Neuronal stem cell (in vitro differentiated cells): ENCODE measurements around the gene SELENOP.
"Not testable (repeated sequence)": the region's sequence is repeated elsewhere in the genome, so short reads cannot be mapped to it uniquely, and the experiment has no call there.

Source experiments
- DNase-seq: peaks from one replicate; pipeline ENCODE4 v3.0.0-alpha.2; 2013; ENCODE audit warnings: low spot score
- H2AFZ ChIP-seq: one replicate; pipeline ENCODE4 v1.6.1; 2013; ENCODE audit warnings: mild to moderate bottlenecking, low read length, inconsistent platforms
- H2AK5ac ChIP-seq: 2 replicates; pipeline ENCODE4 v1.6.1; 2013; ENCODE audit warnings: low read depth, mild to moderate bottlenecking, inconsistent platforms, low read length, moderate library complexity, mixed read lengths
- H2BK120ac ChIP-seq: 2 replicates; pipeline ENCODE4 v1.6.1; 2013; ENCODE audit warnings: low read depth, mild to moderate bottlenecking, inconsistent platforms, low read length, moderate library complexity, mixed read lengths
- H2BK12ac ChIP-seq: one replicate; pipeline ENCODE4 v1.6.1; 2013; ENCODE audit warnings: low read length, inconsistent platforms
- H2BK15ac ChIP-seq: 2 replicates; pipeline ENCODE4 v1.6.1; 2013; ENCODE audit warnings: mild to moderate bottlenecking, low read length, inconsistent platforms, mixed read lengths
- H2BK5ac ChIP-seq: one replicate; pipeline ENCODE4 v1.6.1; 2013; ENCODE audit warnings: inconsistent platforms, mild to moderate bottlenecking, low read length, moderate library complexity
- H3K14ac ChIP-seq: one replicate; pipeline ENCODE4 v1.6.1; 2013; ENCODE audit warnings: low read length, inconsistent platforms
- H3K18ac ChIP-seq: 2 replicates; pipeline ENCODE4 v1.6.1; 2013; ENCODE audit warnings: low read length, inconsistent platforms
- H3K23ac ChIP-seq: 2 replicates; pipeline ENCODE4 v1.6.1; 2013; ENCODE audit warnings: low read depth, mild to moderate bottlenecking, mixed read lengths, low read length, inconsistent platforms; ENCODE audit not compliant: poor library complexity
- H3K27ac ChIP-seq: replicated peaks from 3 replicates; pipeline ENCODE4 v1.5.1; 2013; ENCODE audit warnings: low read length, inconsistent platforms
- H3K27me3 ChIP-seq, 3 experiments: 2 replicates each; pipeline ENCODE4 v1.6.1; 2013; ENCODE audit warnings: low read length in 3 of 3, mild to moderate bottlenecking in 2 of 3, inconsistent platforms in 1 of 3, low read depth in 1 of 3, mixed read lengths in 1 of 3, moderate library complexity in 1 of 3; ENCODE audit not compliant: control insufficient read depth in 3 of 3, insufficient read depth in 3 of 3
- H3K36me3 ChIP-seq, 2 donors: replicated peaks in 1 of 2; 2 replicates each; pipeline ENCODE4 v1.6.1; 2013; ENCODE audit warnings: low read length in 2 of 2; ENCODE audit not compliant: control insufficient read depth in 2 of 2, insufficient read depth in 2 of 2
- H3K4ac ChIP-seq: 2 replicates; pipeline ENCODE4 v1.6.1; 2013; ENCODE audit warnings: inconsistent platforms, mild to moderate bottlenecking, low read length, moderate library complexity
- H3K4me1 ChIP-seq, 2 donors: 1 replicate in 1 of 2; 2 replicates in 1 of 2; pipeline ENCODE4 v1.6.1; 2013; ENCODE audit warnings: low read length in 2 of 2, low read depth in 1 of 2; ENCODE audit not compliant: control insufficient read depth in 2 of 2, insufficient read depth in 1 of 2
- H3K4me2 ChIP-seq: one replicate; pipeline ENCODE4 v1.6.1; 2013; ENCODE audit warnings: mild to moderate bottlenecking, low read length, inconsistent platforms; ENCODE audit not compliant: insufficient read depth, poor library complexity, severe bottlenecking
- H3K4me3 ChIP-seq, 2 donors: 2 replicates each; pipeline ENCODE4 v1.5.1; 2013; ENCODE audit warnings: low read length in 2 of 2, mild to moderate bottlenecking in 2 of 2, inconsistent platforms in 1 of 2, moderate library complexity in 1 of 2
- H3K79me1 ChIP-seq: one replicate; pipeline ENCODE4 v1.6.1; 2013; ENCODE audit warnings: low read depth, mild to moderate bottlenecking, inconsistent platforms, low read length, moderate library complexity
- H3K9ac ChIP-seq: one replicate; pipeline ENCODE4 v1.6.1; 2013; ENCODE audit warnings: mild to moderate bottlenecking, low read depth, low read length, inconsistent platforms; ENCODE audit not compliant: poor library complexity
- H3K9me3 ChIP-seq, 2 donors: replicated peaks in 1 of 2; 2 replicates each; pipeline versions ENCODE3 to v1.6.1; 2013; ENCODE audit warnings: low read length in 2 of 2, mild to moderate bottlenecking in 2 of 2, inconsistent platforms in 1 of 2, low read depth in 1 of 2, mixed read lengths in 1 of 2, moderate library complexity in 1 of 2; ENCODE audit not compliant: control insufficient read depth in 2 of 2, insufficient read depth in 1 of 2
- H4K8ac ChIP-seq: one replicate; pipeline ENCODE4 v1.6.1; 2013; ENCODE audit warnings: low read depth, mild to moderate bottlenecking, inconsistent platforms, low read length, moderate library complexity
- H4K91ac ChIP-seq: one replicate; pipeline ENCODE4 v1.6.1; 2013; ENCODE audit warnings: low read length, low read depth, mild to moderate bottlenecking, inconsistent platforms; ENCODE audit not compliant: poor library complexity
- WGBS, 2 donors: extraction: QIAGEN DNeasy Blood & Tissue Kit; methylation state at CpG; one replicate each; pipeline ENCODE4 v1.1.7; 2013; ENCODE audit warnings: missing lambda C conversion rate in 2 of 2, mixed read lengths in 1 of 2; ENCODE audit not compliant: insufficient read length in 2 of 2, insufficient replicate concordance in 1 of 2; ENCODE audit errors: extremely low coverage in 2 of 2; 5-methylcytosine and 5-hydroxymethylcytosine counted together

SELENOP gene

DNA sequence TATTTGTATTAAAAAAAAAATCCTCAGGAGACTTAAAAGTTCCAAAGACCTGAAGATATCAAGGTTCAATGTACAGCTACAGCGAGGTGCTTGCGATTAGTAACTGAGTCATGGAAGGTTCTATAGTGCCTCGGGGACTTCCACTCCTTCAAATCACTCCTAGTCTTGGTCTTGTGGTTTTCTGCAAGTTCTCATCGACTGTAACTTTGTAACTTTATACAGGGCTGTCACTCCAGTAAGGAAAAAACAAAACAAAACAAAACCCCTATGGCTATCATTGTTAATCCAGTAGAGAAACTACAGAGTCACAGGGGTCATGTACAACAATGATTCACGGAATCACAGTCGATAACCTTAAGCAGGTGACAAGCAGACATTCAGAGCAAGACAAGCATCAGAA lies 39.8 kb upstream of the SELENOP start:
- H3K4me1 ChIP-seq, result no peaks in the 10 kb centered on the region
- no peaks in the 10 kb centered on the region for H3K79me1 ChIP-seq
- H2AK5ac ChIP-seq, result no peak overlapping the region
- H3K27ac ChIP-seq, result no peak overlapping the region
- no peak overlapping the region for H3K4me3 ChIP-seq
- H3K4me2 ChIP-seq, result no peak overlapping the region
- no peak overlapping the region for H2BK120ac ChIP-seq
- H3K36me3 ChIP-seq, result no peaks in the 10 kb centered on the region
- H3K27me3 ChIP-seq, result no peaks in the 10 kb centered on the region
- H3K18ac ChIP-seq, result no peak overlapping the region
- no peak overlapping the region for H4K91ac ChIP-seq
- H3K4ac ChIP-seq, result no peak overlapping the region
- H3K14ac ChIP-seq, result no peak overlapping the region
- no peaks in the 10 kb centered on the region for H3K9me3 ChIP-seq
- no peak overlapping the region for H3K23ac ChIP-seq
- no peak overlapping the region for H3K9ac ChIP-seq
- H2AFZ ChIP-seq, result no peak overlapping the region
- no peak overlapping the region for H2BK12ac ChIP-seq
- no peak overlapping the region for H2BK5ac ChIP-seq
- H4K8ac ChIP-seq, result no peak overlapping the region
- DNase-seq, result no peak
- no CpG with 5 or more reads among the region's 6 CpGs for WGBS, 2 donors
- H2BK15ac ChIP-seq, result no peak overlapping the region

DNA sequence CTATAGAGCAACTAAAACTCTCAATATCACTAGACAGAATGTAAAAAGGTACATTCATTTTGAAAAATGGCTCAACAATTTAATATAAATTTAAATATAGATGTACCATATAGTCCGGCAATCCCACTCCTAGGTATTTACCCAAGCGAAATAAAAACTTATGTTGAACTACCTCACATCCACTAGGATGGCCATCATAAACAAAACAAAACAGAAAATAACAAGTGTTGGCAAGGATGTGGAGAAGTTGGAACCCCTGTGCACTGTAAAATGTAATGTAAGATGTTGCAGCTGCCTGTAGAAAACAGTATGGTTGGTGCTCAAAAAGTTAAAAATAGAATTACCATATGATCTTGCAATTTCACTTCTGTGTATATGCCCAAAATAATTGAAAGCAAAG lies 36.9 kb upstream of the SELENOP start:
- no peak overlapping the region for H2AFZ ChIP-seq
- no peak overlapping the region for H3K23ac ChIP-seq
- no peaks in the 10 kb centered on the region for H3K4me1 ChIP-seq
- H3K27ac ChIP-seq, result no peak overlapping the region
- no peak overlapping the region for H3K4me3 ChIP-seq
- H3K4ac ChIP-seq, result no peak overlapping the region
- H3K79me1 ChIP-seq, result no peaks in the 10 kb centered on the region
- no peak overlapping the region for H3K4me2 ChIP-seq
- no peak overlapping the region for H2BK5ac ChIP-seq
- no peak overlapping the region for H3K9ac ChIP-seq
- no peaks in the 10 kb centered on the region for H3K27me3 ChIP-seq
- no peak overlapping the region for H3K14ac ChIP-seq
- H2BK15ac ChIP-seq, result no peak overlapping the region
- no peak overlapping the region for H2AK5ac ChIP-seq
- H2BK12ac ChIP-seq, result no peak overlapping the region
- no peak overlapping the region for H3K18ac ChIP-seq
- WGBS, 2 donors, result no CpG with 5 or more reads among the region's 2 CpGs
- H4K91ac ChIP-seq, result no peak overlapping the region
- H4K8ac ChIP-seq, result no peak overlapping the region
- DNase-seq, result no peak
- H3K36me3 ChIP-seq, result no peaks in the 10 kb centered on the region
- H3K9me3 ChIP-seq, result no peaks in the 10 kb centered on the region
- H2BK120ac ChIP-seq, result no peak overlapping the region

DNA sequence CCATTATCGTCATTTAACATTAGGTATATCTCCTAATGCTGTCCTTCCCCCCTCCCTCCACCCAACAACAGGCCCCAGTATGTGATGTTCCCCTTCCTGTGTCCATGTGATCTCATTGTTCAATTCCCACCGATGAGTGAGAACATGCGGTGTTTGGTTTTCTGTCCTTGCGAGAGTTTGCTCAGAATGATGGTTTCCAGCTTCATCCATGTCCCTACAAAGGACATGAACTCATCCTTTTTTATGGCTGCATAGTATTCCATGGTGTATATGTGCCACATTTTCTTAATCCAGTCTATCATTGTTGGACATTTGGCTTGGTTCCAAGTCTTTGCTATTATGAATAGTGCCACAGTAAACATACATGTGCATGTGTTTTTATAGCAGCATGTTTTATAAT lies 32.7 kb upstream of the SELENOP start:
- WGBS, 2 donors, result no CpG with 5 or more reads among the region's 4 CpGs

DNA sequence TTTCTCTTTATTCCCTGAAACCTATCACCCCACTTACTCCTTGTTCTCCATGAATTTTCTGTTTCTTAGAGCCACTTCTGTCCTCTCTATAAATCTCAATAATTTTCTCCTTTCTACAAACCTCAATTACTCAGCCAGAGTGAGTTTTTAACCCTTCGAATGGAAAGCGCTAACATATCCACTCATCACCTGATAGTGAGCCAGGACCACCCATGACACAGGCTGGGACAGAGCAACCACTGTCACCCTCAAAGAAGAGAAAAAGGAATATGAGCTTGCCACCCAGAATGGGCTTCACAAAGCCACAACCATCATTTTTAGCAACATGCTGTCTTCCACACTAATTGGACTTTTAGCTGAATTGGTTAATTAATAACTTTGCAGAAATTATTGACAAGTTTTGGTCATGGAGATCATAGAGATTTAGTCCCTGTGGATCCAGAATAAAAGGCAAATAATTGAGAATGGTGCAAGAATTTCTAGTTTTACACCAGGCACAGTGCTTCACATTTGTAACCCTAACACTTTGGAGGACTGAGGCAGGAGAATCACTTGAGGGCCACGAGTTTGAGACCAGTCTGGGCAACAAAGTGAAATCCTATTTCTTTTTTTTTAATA lies 32.1 kb upstream of the SELENOP start:
- H3K18ac ChIP-seq, result no peak overlapping the region
- H2BK5ac ChIP-seq, result no peak overlapping the region
- H3K36me3 ChIP-seq, result no peaks in the 10 kb centered on the region
- H2AK5ac ChIP-seq, result no peak overlapping the region
- WGBS, 2 donors, result no CpG with 5 or more reads among the region's 3 CpGs
- no peak overlapping the region for H3K4me2 ChIP-seq
- no peaks in the 10 kb centered on the region for H3K4me1 ChIP-seq
- no peak overlapping the region for H2BK12ac ChIP-seq
- H3K27me3 ChIP-seq, result no peaks in the 10 kb centered on the region
- H3K79me1 ChIP-seq, result no peaks in the 10 kb centered on the region
- H3K14ac ChIP-seq, result no peak overlapping the region
- no peak overlapping the region for H3K23ac ChIP-seq
- no peak for DNase-seq
- H2BK15ac ChIP-seq, result no peak overlapping the region
- no peak overlapping the region for H4K8ac ChIP-seq
- no peak overlapping the region for H3K9ac ChIP-seq
- no peak overlapping the region for H2BK120ac ChIP-seq
- no peaks in the 10 kb centered on the region for H3K9me3 ChIP-seq
- H2AFZ ChIP-seq, result no peak overlapping the region
- H3K4ac ChIP-seq, result no peak overlapping the region
- no peak overlapping the region for H3K4me3 ChIP-seq
- no peak overlapping the region for H4K91ac ChIP-seq
- no peak overlapping the region for H3K27ac ChIP-seq

More for the DNA sequence above, 32.7 kb upstream of the SELENOP start:
- not testable (repeated sequence) for H3K23ac ChIP-seq, H3K18ac ChIP-seq, H3K4me3 ChIP-seq, H3K4me1 ChIP-seq, DNase-seq, H3K9ac ChIP-seq, H3K36me3 ChIP-seq, H3K9me3 ChIP-seq, H3K4me2 ChIP-seq, H3K27me3 ChIP-seq, H2AFZ ChIP-seq, H4K8ac ChIP-seq, H3K27ac ChIP-seq, H3K4ac ChIP-seq, H2BK12ac ChIP-seq, H3K14ac ChIP-seq, H4K91ac ChIP-seq, H2AK5ac ChIP-seq, H3K79me1 ChIP-seq, H2BK5ac ChIP-seq, H2BK120ac ChIP-seq, H2BK15ac ChIP-seq
